ENCODE measurements around the gene PPIG.
"Not testable (repeated sequence)": the region's sequence is repeated elsewhere in the genome, so short reads cannot be mapped to it uniquely, and the experiment has no call there.

PPIG gene

GRCh38 chr2:169571571-169571970 lies 12.6 kb upstream of the PPIG start:
- DNase-seq (ENCODE audit: low read depth) = no peak
- Histone ChIP-seq H3K9ac (ENCODE audit: low read length) (no peak overlapping the region), H3K9me3 (ENCODE audit: control insufficient read depth, low read length) (no peaks in the 10 kb centered on the region), H3K27me3 (replicated peaks; ENCODE audit: control insufficient read depth, insufficient read depth, low read length) (no peaks in the 10 kb centered on the region), H3K4me3 (ENCODE audit: low read length) (no peak overlapping the region), H3K36me3 (ENCODE audit: control insufficient read depth, insufficient read depth, low read length, severe bottlenecking) (no peaks in the 10 kb centered on the region), H3K4me1 (ENCODE audit: control insufficient read depth, insufficient read depth, low read length) (peaks cover 14% of the 10 kb centered on the region)

- Histone ChIP-seq H3K4me3 (ENCODE audit: low read length) (no peak overlapping the region), H3K36me3 (ENCODE audit: control insufficient read depth, insufficient read depth, low read length, severe bottlenecking) (no peaks in the 10 kb centered on the region), H3K9me3 (ENCODE audit: control insufficient read depth, low read length) (no peaks in the 10 kb centered on the region), H3K9ac (ENCODE audit: low read length) (no peak overlapping the region), H3K27me3 (replicated peaks; ENCODE audit: control insufficient read depth, insufficient read depth, low read length) (no peaks in the 10 kb centered on the region), H3K4me1 (ENCODE audit: control insufficient read depth, insufficient read depth, low read length) (peaks cover 14% of the 10 kb centered on the region)
- DNase-seq (ENCODE audit: low read depth) = no peak
Observed at GRCh38 chr2:169572189-169572588, 12.0 kb upstream of the PPIG start.

- Histone ChIP-seq H3K36me3 (ENCODE audit: control insufficient read depth, insufficient read depth, low read length, severe bottlenecking) (no peaks in the 10 kb centered on the region), H3K4me3 (ENCODE audit: low read length) (peak overlapping the region; percentile 96), H3K27me3 (replicated peaks; ENCODE audit: control insufficient read depth, insufficient read depth, low read length) (no peaks in the 10 kb centered on the region), H3K4me1 (ENCODE audit: control insufficient read depth, insufficient read depth, low read length) (peaks cover 14% of the 10 kb centered on the region), H3K9me3 (ENCODE audit: control insufficient read depth, low read length) (no peaks in the 10 kb centered on the region), H3K9ac (ENCODE audit: low read length) (peak overlapping the region; percentile 93)
- no peak for DNase-seq (ENCODE audit: low read depth)
Observed at GRCh38 chr2:169572821-169573159, 11.4 kb upstream of the PPIG start.

- Histone ChIP-seq H3K27me3 (replicated peaks; ENCODE audit: control insufficient read depth, insufficient read depth, low read length) (no peaks in the 10 kb centered on the region), H3K9ac (ENCODE audit: low read length) (peak within 1 kb of the TSS; percentile 93), H3K9me3 (ENCODE audit: control insufficient read depth, low read length) (no peaks in the 10 kb centered on the region), H3K36me3 (ENCODE audit: control insufficient read depth, insufficient read depth, low read length, severe bottlenecking) (no peaks in the 10 kb centered on the region), H3K4me3 (ENCODE audit: low read length) (peak within 1 kb of the TSS; percentile 96), H3K4me1 (ENCODE audit: control insufficient read depth, insufficient read depth, low read length) (peaks cover 14% of the 10 kb centered on the region)
- peak; percentile 94 for DNase-seq (ENCODE audit: low read depth)
Observed at GRCh38 chr2:169573160-169573973, 10.8 kb upstream of the PPIG start, which contains the start of gene FASTKD1. TSS of gene FASTKD1 (minus strand) at chr2:169573865. CDS start at chr2:169572029, 1,836 bp downstream.

GRCh38 chr2:169573974-169574299 lies 10.2 kb upstream of the PPIG start:
- no peak for DNase-seq (ENCODE audit: low read depth)
- Histone ChIP-seq H3K9me3 (ENCODE audit: control insufficient read depth, low read length) (no peaks in the 10 kb centered on the region), H3K4me3 (ENCODE audit: low read length) (peak overlapping the region; percentile 96), H3K9ac (ENCODE audit: low read length) (peak overlapping the region; percentile 93), H3K36me3 (ENCODE audit: control insufficient read depth, insufficient read depth, low read length, severe bottlenecking) (no peaks in the 10 kb centered on the region), H3K4me1 (ENCODE audit: control insufficient read depth, insufficient read depth, low read length) (peaks cover 14% of the 10 kb centered on the region), H3K27me3 (replicated peaks; ENCODE audit: control insufficient read depth, insufficient read depth, low read length) (no peaks in the 10 kb centered on the region)

GRCh38 chr2:169574539-169574938 lies 9.6 kb upstream of the PPIG start:
- not testable (repeated sequence) for H3K9ac ChIP-seq (ENCODE audit: low read length); H3K9me3 ChIP-seq (ENCODE audit: control insufficient read depth, low read length); H3K4me3 ChIP-seq (ENCODE audit: low read length); DNase-seq (ENCODE audit: low read depth); H3K27me3 ChIP-seq (replicated peaks; ENCODE audit: control insufficient read depth, insufficient read depth, low read length); H3K36me3 ChIP-seq (ENCODE audit: control insufficient read depth, insufficient read depth, low read length, severe bottlenecking)
- peaks cover 14% of the 10 kb centered on the region for H3K4me1 ChIP-seq (ENCODE audit: control insufficient read depth, insufficient read depth, low read length)

- peaks cover 14% of the 10 kb centered on the region for H3K4me1 ChIP-seq (ENCODE audit: control insufficient read depth, insufficient read depth, low read length)
- not testable (repeated sequence) for H3K9me3 ChIP-seq (ENCODE audit: control insufficient read depth, low read length); H3K27me3 ChIP-seq (replicated peaks; ENCODE audit: control insufficient read depth, insufficient read depth, low read length); DNase-seq (ENCODE audit: low read depth); H3K9ac ChIP-seq (ENCODE audit: low read length); H3K4me3 ChIP-seq (ENCODE audit: low read length); H3K36me3 ChIP-seq (ENCODE audit: control insufficient read depth, insufficient read depth, low read length, severe bottlenecking)
Observed at GRCh38 chr2:169575264-169575663, 8.9 kb upstream of the PPIG start.

- Histone ChIP-seq H3K27me3 (replicated peaks; ENCODE audit: control insufficient read depth, insufficient read depth, low read length) (no peaks in the 10 kb centered on the region), H3K4me1 (ENCODE audit: control insufficient read depth, insufficient read depth, low read length) (peaks cover 3% of the 10 kb centered on the region), H3K9me3 (ENCODE audit: control insufficient read depth, low read length) (no peaks in the 10 kb centered on the region), H3K9ac (ENCODE audit: low read length) (no peak overlapping the region), H3K36me3 (ENCODE audit: control insufficient read depth, insufficient read depth, low read length, severe bottlenecking) (no peaks in the 10 kb centered on the region), H3K4me3 (ENCODE audit: low read length) (no peak overlapping the region)
- no peak for DNase-seq (ENCODE audit: low read depth)
Observed at GRCh38 chr2:169579044-169579443, 5.1 kb upstream of the PPIG start.

- H3K4me3 ChIP-seq (ENCODE audit: low read length); H3K27me3 ChIP-seq (replicated peaks; ENCODE audit: control insufficient read depth, insufficient read depth, low read length); DNase-seq (ENCODE audit: low read depth); H3K36me3 ChIP-seq (ENCODE audit: control insufficient read depth, insufficient read depth, low read length, severe bottlenecking); H3K9me3 ChIP-seq (ENCODE audit: control insufficient read depth, low read length); H3K9ac ChIP-seq (ENCODE audit: low read length): not testable (repeated sequence)
- H3K4me1 ChIP-seq (ENCODE audit: control insufficient read depth, insufficient read depth, low read length) = peaks cover 20% of the 10 kb centered on the region
Observed at GRCh38 chr2:169582552-169583266, 1.4 kb upstream of the PPIG start.

- H3K27me3 ChIP-seq (replicated peaks; ENCODE audit: control insufficient read depth, insufficient read depth, low read length) = no peaks in the 10 kb centered on the region
- DNase-seq (ENCODE audit: low read depth) = no peak
- H3K9ac ChIP-seq (ENCODE audit: low read length) = no peak overlapping the region
- no peaks in the 10 kb centered on the region for H3K36me3 ChIP-seq (ENCODE audit: control insufficient read depth, insufficient read depth, low read length, severe bottlenecking)
- no peaks in the 10 kb centered on the region for H3K9me3 ChIP-seq (ENCODE audit: control insufficient read depth, low read length)
- peak overlapping the region; percentile 92 for H3K4me3 ChIP-seq (ENCODE audit: low read length)
- H3K4me1 ChIP-seq (ENCODE audit: control insufficient read depth, insufficient read depth, low read length) = peaks cover 20% of the 10 kb centered on the region
Observed at GRCh38 chr2:169583518-169583917, 633 bp upstream of the PPIG start.

- Histone ChIP-seq H3K27me3 (replicated peaks; ENCODE audit: control insufficient read depth, insufficient read depth, low read length) (no peaks in the 10 kb centered on the region), H3K9ac (ENCODE audit: low read length) (peak overlapping the region; percentile 98), H3K4me3 (ENCODE audit: low read length) (peak overlapping the region; percentile 92), H3K36me3 (ENCODE audit: control insufficient read depth, insufficient read depth, low read length, severe bottlenecking) (no peaks in the 10 kb centered on the region), H3K4me1 (ENCODE audit: control insufficient read depth, insufficient read depth, low read length) (peaks cover 20% of the 10 kb centered on the region), H3K9me3 (ENCODE audit: control insufficient read depth, low read length) (no peaks in the 10 kb centered on the region)
- DNase-seq (ENCODE audit: low read depth) = peak; percentile 17
Observed at GRCh38 chr2:169585673-169586072, 1.5 kb downstream of the PPIG start.
